Myocyte (in vitro differentiated cells): ENCODE results near the gene CSGALNACT2. TPM values are rescaled to one million over a fixed set of nuclear protein-coding genes. Genes with fewer than 3 reads are reported as not detected.

Source experiments
- DNase-seq: peaks from one replicate; pipeline ENCODE4 v3.0.0-alpha.2; 2012; ENCODE audit warnings: low read depth
- total RNA-seq: library from RNA; depleted of rRNA; stranded (reverse); fragments of >200 nt; gene quantifications from 2 replicates; pipeline ENCODE4 v1.2.3, GENCODE V29; 2014

The CSGALNACT2 gene
- total RNA-seq, 1 donor from 2014 or later: 21.2 TPM

DNA sequence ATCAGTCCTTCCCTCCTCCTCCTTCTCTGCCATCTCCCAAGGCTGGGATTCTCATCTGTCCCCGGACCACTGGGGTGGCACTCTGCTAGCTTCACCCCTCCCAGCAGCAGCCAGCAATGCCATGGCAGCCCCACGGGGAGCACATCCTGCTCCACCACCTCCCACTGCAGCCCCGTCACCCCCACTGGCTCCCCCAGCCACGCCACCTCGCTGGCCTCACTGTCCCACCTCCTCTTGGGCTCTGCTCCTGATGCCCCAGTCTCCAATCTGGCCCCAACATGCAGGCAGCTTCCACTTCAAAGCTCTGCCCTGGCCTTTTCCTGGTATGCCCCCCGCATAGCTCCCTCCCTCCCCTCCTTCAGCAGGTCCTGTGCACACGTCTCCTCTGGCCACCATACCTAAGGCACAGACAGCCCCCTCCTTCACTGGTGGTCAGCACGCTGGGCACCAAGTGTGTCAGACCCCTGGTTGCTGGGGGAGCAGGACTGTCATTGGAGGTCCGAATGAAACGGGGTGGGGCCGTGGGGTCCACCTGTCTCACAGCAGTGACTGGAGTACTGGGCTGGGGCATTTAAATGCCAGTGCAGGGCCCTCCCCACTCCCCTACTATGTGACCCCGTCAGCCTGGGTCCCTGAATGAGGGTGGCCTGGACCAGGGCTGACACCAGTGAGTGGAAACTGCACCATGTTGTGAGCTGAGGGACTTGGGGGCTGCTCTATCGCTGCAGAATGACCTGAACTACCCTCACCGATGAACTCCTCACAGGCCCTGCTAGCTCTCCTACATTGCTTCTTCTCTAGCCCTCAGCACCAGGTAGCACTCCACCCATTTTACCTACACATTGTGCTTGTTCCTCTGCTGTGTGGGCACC lies 89.9 kb downstream of the CSGALNACT2 start:
- no peak for DNase-seq

DNA sequence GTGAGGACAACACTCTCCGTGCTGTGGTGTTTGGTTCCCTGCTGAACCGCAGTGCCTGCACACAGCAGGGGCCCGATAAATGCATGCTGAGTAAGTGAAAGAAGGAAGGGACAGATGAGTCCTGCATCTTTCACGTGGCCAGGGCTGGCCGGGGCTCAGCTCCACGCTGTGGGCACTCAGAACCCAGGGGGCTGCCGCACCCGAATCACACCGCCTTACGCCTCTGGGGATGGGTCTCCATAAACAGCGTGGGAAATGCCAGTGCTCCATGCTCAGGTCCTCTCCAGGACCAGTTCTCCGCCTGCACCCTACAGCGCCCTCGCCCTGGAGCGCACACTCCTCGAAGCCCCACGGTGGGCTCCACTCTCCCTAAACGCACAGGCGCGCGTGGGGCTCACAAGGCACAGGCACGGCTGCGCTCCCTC lies 90.5 kb downstream of the CSGALNACT2 start:
- no peak for DNase-seq

DNA sequence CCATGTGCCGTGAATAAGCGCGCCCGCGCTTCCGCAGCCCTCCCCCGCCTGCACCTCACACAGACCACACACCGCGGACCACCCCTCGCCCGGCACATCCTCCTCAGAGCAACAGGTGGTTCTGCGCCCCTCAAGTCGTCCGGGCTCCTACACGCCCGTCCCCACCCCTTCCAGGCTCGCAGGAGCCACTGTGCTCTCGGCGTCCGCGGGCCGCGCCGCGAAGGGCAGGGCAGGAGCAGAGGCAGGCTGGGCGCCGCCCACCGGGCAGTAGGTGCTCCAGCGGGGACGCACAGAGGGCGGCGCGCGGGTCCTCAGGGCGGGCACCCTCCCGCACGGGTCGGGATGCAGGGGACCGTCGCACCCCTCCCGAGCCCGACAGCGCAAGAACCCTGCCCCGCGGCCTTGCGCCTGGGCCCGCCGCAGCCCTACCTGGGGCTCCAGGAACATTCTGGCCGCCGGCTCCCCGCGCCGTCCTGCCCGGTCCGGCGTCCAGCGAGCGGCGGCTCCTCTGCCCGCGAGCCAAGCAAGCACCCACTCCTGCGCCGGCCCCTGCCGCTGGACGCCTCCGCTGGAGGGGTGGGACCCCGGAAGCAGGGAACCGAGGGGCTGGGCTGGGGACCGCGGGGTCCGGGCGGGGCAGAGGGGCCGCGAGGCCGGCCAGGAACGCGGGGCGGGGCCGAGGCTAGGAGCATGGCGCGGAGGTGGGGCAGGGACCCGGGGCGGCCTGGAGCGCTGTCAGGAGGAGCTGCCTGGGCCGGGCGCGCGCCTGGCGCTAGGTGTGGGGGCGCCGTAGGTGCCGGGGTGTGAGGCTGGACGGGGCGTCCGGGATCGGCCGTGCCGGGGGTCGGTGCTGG lies 91.2 kb downstream of the CSGALNACT2 start:
- no peak for DNase-seq

DNA sequence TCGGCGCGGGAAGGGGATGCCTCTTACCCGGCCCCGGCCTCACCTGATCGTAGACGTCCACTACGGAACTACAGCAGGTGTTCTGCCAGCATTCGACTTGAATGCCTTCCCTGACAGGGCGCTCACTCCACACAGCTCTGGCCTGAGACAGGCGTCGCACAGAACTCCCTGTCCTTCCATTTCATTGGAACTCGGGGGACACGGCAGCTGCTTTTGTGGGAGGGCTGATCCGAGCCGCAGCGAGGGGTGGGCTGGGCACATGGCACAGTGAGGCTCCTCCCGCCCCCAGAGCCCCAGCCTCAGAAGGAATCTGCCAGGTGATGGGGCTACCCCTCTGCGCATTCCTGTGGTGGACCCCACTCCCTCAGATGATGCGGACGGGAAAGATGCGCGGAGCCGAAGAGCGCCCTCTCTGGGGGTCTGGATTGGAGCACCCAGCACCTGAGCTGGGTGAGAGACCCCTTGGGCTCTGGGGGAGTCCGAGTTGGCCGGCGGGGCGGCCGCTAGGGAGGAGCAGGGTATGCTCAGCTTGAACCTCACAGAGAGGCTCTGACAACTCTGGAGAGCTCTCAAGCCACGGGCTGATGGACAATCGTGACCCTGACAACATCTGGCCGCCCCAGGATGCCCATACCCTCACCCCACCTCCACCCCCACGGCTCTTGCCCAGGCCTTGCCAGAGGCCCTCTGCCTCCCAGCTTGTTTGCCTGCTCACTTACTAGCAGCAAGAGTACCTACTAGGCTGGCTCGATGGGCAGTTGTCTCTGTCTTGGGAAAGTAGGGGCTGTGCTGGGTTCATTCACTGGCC lies 92.1 kb downstream of the CSGALNACT2 start:
- DNase-seq: no peak

DNA sequence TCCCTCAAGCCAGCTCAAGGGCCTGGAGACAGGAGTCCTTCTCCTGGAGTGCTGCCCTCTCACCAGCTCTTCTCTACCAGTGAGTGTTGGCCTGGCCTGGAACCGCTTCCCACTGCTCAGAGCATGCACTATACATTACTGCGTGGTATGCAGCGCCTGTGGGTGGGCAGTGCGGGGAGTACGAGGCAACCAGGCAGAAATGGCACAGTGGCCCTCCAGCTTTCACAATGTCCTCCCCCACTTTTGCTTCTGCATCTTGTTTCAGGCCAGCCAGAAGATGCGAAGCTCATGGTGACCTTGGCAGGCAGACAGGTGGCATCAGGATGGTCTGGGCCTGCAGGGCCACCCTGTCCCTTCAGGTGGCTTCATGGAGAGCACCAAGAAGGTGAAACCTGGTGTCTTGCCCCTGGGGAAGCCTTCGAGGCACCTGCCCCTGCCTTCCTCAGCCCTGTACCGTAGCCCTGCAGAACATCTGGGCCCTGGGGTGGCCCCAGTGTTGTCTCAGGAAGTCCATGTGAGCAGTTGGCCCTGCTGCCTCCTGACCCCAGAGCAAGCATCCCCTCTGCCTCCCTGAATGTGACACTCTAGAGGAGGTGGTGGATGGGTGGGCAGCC lies 92.8 kb downstream of the CSGALNACT2 start:
- DNase-seq: no peak

DNA sequence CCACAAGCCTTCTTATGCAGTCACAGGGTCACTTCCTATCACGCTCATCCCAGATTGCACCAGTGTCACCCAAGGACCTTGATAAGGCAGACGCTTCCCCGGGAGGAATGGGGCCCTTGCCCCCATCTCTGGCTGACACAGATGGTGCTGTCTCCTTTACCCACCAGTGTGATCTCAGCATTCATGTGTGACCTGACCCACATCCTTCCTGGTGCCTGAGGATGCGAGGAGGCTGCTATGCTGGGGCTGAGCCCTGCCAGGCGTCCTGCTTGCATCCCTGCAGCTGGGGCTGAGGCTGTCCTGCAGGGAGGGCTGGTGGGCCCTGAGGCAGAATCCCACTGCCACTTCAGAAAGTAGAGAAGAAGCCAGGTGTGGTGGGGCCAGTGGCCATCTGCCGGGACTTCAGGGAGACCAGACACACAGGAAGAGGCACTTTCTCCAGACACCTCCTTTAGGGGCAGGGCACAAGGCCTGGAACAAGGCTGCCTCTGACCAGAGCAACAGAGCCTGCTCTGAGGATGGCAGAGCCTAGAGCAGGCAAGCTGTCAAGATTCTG lies 93.4 kb downstream of the CSGALNACT2 start:
- no peak for DNase-seq

DNA sequence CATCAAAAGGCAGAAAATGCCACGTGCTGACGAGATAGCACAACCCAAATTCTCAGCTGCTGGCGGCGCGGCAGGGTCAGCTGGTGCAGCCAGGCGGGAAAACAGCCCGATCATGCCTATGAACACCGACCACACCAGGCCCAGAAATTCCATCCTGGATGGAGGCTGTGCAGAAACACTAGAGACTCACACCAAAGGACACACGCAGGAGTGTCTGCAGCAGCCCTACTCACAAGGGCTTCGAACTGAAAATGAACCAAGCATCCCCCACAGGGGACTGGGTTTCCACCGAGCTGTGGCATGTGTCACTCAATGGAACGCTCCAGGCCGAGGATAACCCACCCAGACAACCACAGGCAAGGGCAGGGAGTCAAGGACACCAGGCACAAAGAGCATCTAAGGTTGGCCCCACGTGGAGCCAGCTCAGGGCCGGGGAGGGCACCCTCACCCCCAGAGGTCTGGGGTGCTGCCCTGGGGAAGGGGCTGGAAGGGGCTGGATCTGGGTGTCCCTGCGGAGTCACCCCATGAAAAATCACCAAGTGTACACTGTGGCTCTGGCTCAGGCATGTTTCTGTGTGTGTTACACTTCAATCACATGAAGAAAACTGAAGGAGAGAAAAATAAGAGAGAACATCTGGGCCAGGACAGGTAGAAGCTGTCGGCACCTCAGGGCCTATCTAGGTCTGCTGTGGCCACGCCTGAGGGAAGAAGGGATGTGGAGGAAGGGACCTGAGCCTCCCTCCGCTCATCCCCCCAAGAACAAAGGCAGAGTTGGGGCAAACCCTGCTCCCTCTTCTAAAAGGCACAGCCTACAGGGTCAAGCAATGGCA lies 95.6 kb downstream of the CSGALNACT2 start:
- DNase-seq: no peak

DNA sequence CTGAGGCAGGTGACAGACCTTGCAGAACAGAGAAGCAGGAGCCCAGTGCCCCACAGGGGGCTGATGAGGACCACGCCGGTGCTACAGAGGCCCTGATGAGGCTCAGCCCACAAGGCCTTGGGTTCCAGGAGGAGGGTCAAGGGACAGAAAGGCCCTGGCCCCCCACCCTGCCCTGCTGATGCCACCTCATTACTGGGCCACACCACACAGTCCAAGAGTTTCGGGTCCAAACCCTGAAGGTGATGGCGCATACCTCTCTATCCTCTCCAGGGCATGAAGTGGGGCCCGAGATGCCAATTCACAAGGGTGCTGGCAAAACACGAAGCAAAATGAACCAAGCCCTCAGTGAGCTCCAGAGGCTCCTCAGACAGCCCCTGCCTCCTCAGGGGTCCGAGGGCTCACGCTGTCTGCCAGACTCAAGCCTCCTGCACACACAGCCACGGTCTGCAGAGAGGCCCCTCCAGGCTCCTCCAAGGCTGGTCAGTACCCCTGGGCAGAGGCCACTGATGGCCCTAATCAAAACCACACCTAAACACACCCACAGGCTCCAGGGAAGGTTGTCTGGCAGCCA lies 96.3 kb downstream of the CSGALNACT2 start:
- DNase-seq: no peak

Other genes starting within 250 kb of the CSGALNACT2 start
- gene RET, start 61.4 kb upstream of the CSGALNACT2 start, total RNA-seq: 0.08 TPM in 1 of 2 replicates, not detected in the other
- gene RASGEF1A, start 128.6 kb downstream of the CSGALNACT2 start, total RNA-seq: 2.6 TPM in 1 of 2 replicates, not detected in the other
- 1.8 and 6.1 TPM in 2 replicates for gene FXYD4, start 233.2 kb downstream of the CSGALNACT2 start, total RNA-seq